ENCODE measurements around the gene GGT5.

GGT5 gene

DNA sequence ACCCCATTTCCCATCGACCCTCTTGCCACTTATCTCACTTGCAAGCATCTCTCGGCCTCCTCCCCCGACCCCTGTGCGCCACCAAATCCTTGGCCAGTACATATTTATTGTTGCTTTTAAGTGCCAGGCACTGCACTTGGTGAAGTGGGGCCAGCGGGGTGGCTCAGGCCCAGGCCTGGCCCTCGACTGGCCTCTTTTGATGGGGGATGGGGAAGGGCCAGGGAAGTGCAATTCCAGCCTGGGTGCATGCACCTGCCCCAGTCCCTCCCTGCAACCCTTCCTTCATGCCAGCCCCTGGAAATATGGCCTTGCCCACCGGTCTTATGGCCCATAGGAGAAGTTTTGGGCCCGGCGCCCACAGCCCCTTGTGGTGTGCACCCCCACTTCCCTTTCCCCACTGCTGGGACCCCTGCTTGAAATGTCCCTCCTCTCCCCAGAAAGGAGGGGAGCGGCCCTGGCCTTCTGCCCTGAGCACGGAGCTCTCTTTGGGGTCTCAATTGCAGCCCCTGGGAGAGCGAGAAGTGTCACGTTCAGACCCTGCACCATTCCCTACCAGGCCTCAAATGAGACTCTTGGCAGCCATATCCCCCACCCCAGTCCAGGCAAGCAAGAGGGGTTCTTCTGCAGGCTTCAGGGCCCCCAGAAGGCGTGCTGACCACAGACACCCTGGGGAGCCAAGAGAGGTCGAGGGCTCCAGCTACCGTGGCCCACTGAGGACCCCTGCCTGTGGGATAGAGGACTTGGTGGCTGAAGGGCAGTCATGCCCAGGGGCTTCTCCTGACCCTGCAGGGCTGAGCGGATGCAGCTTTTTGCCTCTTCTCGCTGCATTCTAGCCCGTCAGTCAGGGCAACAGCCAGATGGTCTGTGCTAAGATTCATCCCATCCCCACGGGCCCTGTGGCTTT, 62.6 kb downstream of the GGT5 start:
- Histone ChIP-seq H3K36me3 (ENCODE audit: control insufficient read depth, low read length) (no peaks in the 10 kb centered on the region; the same call in 1 of the 2 replicates), H4K20me1 (ENCODE audit: control insufficient read depth, insufficient read depth, low read depth, low read length) (no peaks in the 10 kb centered on the region; the same call in 1 of the 2 replicates), H3K79me2 (ENCODE audit: control insufficient read depth, low read length) (no peaks in the 10 kb centered on the region), H3K4me3 (ENCODE audit: low read length) (no peak overlapping the region), H3K4me2 (ENCODE audit: low read length) (no peak overlapping the region), H3F3A (ENCODE audit: control insufficient read depth, insufficient read depth) (no peaks in the 10 kb centered on the region), H3K9me2 (replicated peaks; ENCODE audit: control insufficient read depth, low read length) (no peaks in the 10 kb centered on the region), H3K27ac (ENCODE audit: low read depth, low read length) (no peak overlapping the region), H3K27me3 (ENCODE audit: control insufficient read depth, low read length) (no peaks in the 10 kb centered on the region), H3K4me1 (ENCODE audit: control insufficient read depth, low read length) (no peaks in the 10 kb centered on the region), H3K9me3 (ENCODE audit: control insufficient read depth, insufficient read depth, low read length) (no peaks in the 10 kb centered on the region)
- TF ChIP-seq, protein P1, sequence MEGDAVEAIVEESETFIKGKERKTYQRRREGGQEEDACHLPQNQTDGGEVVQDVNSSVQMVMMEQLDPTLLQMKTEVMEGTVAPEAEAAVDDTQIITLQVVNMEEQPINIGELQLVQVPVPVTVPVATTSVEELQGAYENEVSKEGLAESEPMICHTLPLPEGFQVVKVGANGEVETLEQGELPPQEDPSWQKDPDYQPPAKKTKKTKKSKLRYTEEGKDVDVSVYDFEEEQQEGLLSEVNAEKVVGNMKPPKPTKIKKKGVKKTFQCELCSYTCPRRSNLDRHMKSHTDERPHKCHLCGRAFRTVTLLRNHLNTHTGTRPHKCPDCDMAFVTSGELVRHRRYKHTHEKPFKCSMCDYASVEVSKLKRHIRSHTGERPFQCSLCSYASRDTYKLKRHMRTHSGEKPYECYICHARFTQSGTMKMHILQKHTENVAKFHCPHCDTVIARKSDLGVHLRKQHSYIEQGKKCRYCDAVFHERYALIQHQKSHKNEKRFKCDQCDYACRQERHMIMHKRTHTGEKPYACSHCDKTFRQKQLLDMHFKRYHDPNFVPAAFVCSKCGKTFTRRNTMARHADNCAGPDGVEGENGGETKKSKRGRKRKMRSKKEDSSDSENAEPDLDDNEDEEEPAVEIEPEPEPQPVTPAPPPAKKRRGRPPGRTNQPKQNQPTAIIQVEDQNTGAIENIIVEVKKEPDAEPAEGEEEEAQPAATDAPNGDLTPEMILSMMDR (IDR thresholded peaks at IDR 0.05; ENCODE audit: low read depth, low read length, poor library complexity, severe bottlenecking): peak; percentile 17
- no peak for TF ChIP-seq EZH2phosphoT487 (IDR thresholded peaks at IDR 0.05; ENCODE audit: borderline replicate concordance, low read length)

DNA sequence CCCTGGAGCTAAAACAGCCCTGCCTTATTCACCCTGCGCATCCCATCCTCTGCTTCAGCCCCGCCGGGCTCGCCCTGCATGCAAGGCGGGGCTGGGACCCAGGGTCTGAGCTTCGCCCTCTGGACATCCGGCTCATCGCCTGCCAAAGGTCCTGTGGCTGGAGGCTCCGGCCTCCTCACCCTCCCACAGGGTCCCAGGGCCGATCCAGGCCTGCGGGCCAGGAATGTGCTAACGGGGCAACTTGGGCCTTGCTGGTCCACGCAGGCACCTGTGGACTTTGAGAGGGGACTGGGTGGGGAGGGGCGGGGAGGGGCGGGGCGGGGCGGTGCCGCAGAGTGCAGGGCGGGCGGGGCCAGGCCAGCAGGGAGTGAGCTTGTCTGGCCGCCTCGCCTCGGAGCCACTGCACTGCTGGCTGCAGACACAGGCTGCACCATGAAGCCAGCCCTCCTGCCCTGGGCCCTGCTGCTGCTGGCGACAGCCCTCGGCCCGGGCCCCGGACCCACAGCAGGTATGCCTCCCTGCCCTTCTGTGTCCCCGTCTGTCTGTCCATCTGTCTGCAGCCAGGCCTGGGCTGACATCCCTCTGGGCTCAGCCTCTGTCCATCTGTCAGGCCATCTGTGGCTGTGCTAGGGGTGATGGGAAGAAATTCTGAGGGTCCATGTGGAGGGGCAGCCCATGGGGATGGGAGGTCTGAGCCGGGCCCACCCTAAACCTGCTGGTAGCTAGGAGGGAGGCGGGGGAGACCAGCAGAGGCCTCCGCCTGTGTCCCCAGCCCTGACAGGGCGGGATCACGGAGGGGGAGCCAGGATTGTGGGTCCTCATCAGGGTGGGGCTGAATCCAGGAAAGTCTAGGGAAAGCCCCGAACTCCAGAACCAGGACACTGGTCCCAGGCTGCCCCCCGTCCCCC, 63.5 kb downstream of the GGT5 start, which contains the start of gene SUSD2:
Gene SUSD2, plus strand, starts transcription at position 400 of the 908 bp plus-strand sequence. Its CDS starts 33 bp downstream, at position 433.
- Histone ChIP-seq H3K27ac (ENCODE audit: low read depth, low read length) (no peak within 1 kb of the TSS), H4K20me1 (ENCODE audit: control insufficient read depth, insufficient read depth, low read depth, low read length) (no peaks in the 10 kb centered on the region; the same call in 1 of the 2 replicates), H3K9me3 (ENCODE audit: control insufficient read depth, insufficient read depth, low read length) (no peaks in the 10 kb centered on the region), H3K4me3 (ENCODE audit: low read length) (no peak within 1 kb of the TSS), H3F3A (ENCODE audit: control insufficient read depth, insufficient read depth) (no peaks in the 10 kb centered on the region), H3K27me3 (ENCODE audit: control insufficient read depth, low read length) (no peaks in the 10 kb centered on the region), H3K4me2 (ENCODE audit: low read length) (no peak within 1 kb of the TSS), H3K36me3 (ENCODE audit: control insufficient read depth, low read length) (no peaks in the 10 kb centered on the region; the same call in 1 of the 2 replicates), H3K4me1 (ENCODE audit: control insufficient read depth, low read length) (no peaks in the 10 kb centered on the region), H3K9me2 (replicated peaks; ENCODE audit: control insufficient read depth, low read length) (no peaks in the 10 kb centered on the region), H3K79me2 (ENCODE audit: control insufficient read depth, low read length) (no peaks in the 10 kb centered on the region)
- TF ChIP-seq, protein P1 (IDR thresholded peaks at IDR 0.05; ENCODE audit: low read depth, low read length, poor library complexity, severe bottlenecking): no peak
- no peak for TF ChIP-seq EZH2phosphoT487 (IDR thresholded peaks at IDR 0.05; ENCODE audit: borderline replicate concordance, low read length)

DNA sequence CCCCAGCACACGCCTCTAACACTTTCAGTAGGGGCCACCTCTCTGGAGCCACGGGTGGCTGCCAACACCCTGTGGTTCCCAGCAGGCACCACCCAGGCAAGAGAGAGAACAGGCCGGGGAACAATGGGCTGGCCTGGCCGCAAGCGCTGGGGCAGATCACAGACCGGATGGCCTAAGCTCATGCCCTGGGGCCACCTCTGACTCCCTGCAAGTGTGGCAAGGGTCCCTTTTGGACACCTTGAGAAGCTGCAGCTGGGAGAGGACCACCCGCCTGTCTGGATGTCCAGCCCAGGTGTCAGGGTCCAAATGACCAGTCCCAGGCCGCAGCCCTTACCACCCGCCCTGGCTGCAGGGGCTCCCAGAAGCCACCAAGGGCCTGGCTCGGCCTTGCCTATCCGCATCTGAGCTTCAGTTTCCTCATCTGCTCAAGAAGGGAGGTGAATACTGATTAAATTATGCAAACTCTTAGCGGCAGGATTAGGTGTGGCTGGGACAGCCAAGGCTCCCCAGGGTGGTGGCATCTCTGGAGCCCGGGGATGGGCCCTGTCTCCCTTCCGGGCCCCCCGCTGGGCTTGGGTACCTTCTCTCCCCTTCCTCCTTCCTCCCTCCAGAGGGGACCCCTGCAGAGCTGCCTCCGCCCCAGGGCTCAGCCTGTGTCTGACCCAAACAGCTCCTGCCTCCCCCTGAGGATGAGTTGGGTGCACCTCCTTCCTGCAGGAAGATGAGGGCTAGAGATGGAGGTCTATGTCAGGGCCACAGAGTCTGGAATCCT, 64.4 kb downstream of the GGT5 start:
- Histone ChIP-seq H3K27ac (ENCODE audit: low read depth, low read length) (no peak overlapping the region), H3K9me2 (replicated peaks; ENCODE audit: control insufficient read depth, low read length) (no peaks in the 10 kb centered on the region), H4K20me1 (ENCODE audit: control insufficient read depth, insufficient read depth, low read depth, low read length) (no peaks in the 10 kb centered on the region; the same call in 1 of the 2 replicates), H3K27me3 (ENCODE audit: control insufficient read depth, low read length) (no peaks in the 10 kb centered on the region), H3K4me3 (ENCODE audit: low read length) (no peak overlapping the region), H3K4me1 (ENCODE audit: control insufficient read depth, low read length) (no peaks in the 10 kb centered on the region), H3K79me2 (ENCODE audit: control insufficient read depth, low read length) (no peaks in the 10 kb centered on the region), H3F3A (ENCODE audit: control insufficient read depth, insufficient read depth) (no peaks in the 10 kb centered on the region), H3K36me3 (ENCODE audit: control insufficient read depth, low read length) (no peaks in the 10 kb centered on the region; the same call in 1 of the 2 replicates), H3K9me3 (ENCODE audit: control insufficient read depth, insufficient read depth, low read length) (no peaks in the 10 kb centered on the region), H3K4me2 (ENCODE audit: low read length) (no peak overlapping the region)
- no peak for TF ChIP-seq EZH2phosphoT487 (IDR thresholded peaks at IDR 0.05; ENCODE audit: borderline replicate concordance, low read length)
- TF ChIP-seq, protein P1 (IDR thresholded peaks at IDR 0.05; ENCODE audit: low read depth, low read length, poor library complexity, severe bottlenecking): no peak
